Neural cell (in vitro differentiated cells): Measurements from ENCODE around the gene TSSC4. TPM values are rescaled to one million over a fixed set of nuclear protein-coding genes. Genes with fewer than 3 reads are reported as not detected.

Source experiments
- H2AFZ ChIP-seq: fragments of 200-600, 300-800 bp; sonication (generic), shearing (Covaris generic); 2 replicates; pipeline ENCODE4 v1.6.0; 2014; ENCODE audit warnings: low read depth, mild to moderate bottlenecking, antibody characterized with exemption, low read length, moderate library complexity
- H3F3A ChIP-seq: fragments of 200-600 bp; shearing (Covaris generic); 2 replicates; pipeline ENCODE4 v1.6.1; 2016; ENCODE audit warnings: mild to moderate bottlenecking, moderate library complexity, mixed read lengths, antibody characterized with exemption, low read length; ENCODE audit not compliant: insufficient read depth, poor library complexity, severe bottlenecking
- H3K27ac ChIP-seq: fragments of 200-600, 300-800 bp; sonication (generic), shearing (Covaris generic); 2 replicates; pipeline ENCODE4 v1.5.1; 2014; ENCODE audit warnings: mild to moderate bottlenecking, low read length, moderate library complexity
- H3K27me3 ChIP-seq: fragments of 300-800, 200-600 bp; sonication (generic), shearing (Covaris generic); 2 replicates; pipeline ENCODE4 v1.6.0; 2014; ENCODE audit warnings: mild to moderate bottlenecking, low read depth, low read length, moderate library complexity; ENCODE audit not compliant: insufficient read depth
- H3K36me3 ChIP-seq: fragments of 300-800, 200-600 bp; sonication (generic), shearing (Covaris generic); 2 replicates; pipeline ENCODE4 v1.5.1; 2014; ENCODE audit warnings: mild to moderate bottlenecking, antibody characterized with exemption, low read length, moderate library complexity; ENCODE audit not compliant: insufficient read depth
- H3K4me2 ChIP-seq: fragments of 300-800, 200-600 bp; sonication (generic), shearing (Covaris generic); 2 replicates; pipeline ENCODE4 v1.6.0; 2014; ENCODE audit warnings: mild to moderate bottlenecking, low read length
- H3K4me3 ChIP-seq: fragments of 300-800, 200-600 bp; sonication (generic), shearing (Covaris generic); 2 replicates; pipeline ENCODE4 v1.5.1; 2014; ENCODE audit warnings: mild to moderate bottlenecking, low read length, moderate library complexity
- H3K79me2 ChIP-seq: fragments of 200-600 bp; shearing (Covaris generic); replicated peaks from 2 replicates; pipeline ENCODE4 v1.6.0; 2014; ENCODE audit warnings: mild to moderate bottlenecking, low read length, moderate library complexity; ENCODE audit not compliant: insufficient read depth
- H3K9ac ChIP-seq: fragments of 300-800, 200-600 bp; sonication (generic), shearing (Covaris generic); 2 replicates; pipeline ENCODE4 v1.6.1; 2016; ENCODE audit warnings: mild to moderate bottlenecking, low read length, mixed read lengths
- H3K9me2 ChIP-seq: fragments of 200-600 bp; shearing (Covaris generic); 2 replicates; pipeline ENCODE4 v1.6.1; 2016; ENCODE audit warnings: mild to moderate bottlenecking, low read length, mixed read lengths; ENCODE audit not compliant: insufficient read depth
- H3K9me3 ChIP-seq: fragments of 200-600, 300-800 bp; sonication (generic), shearing (Covaris generic); 2 replicates; pipeline ENCODE4 v1.6.1; 2016; ENCODE audit warnings: mild to moderate bottlenecking, mixed run types, low read length, moderate library complexity, mixed read lengths
- H4K20me1 ChIP-seq: fragments of 200-600 bp; shearing (Covaris generic); 2 replicates; pipeline ENCODE4 v1.6.1; 2016; ENCODE audit warnings: mild to moderate bottlenecking, mixed run types; ENCODE audit not compliant: insufficient read depth
- CTCF ChIP-seq: fragments of 450-650 bp; IDR thresholded peaks from 2 replicates; pipeline ENCODE4 v1.5.1; 2014; ENCODE audit warnings: antibody characterized with exemption, mild to moderate bottlenecking, moderate library complexity; ENCODE audit not compliant: poor library complexity, severe bottlenecking
- EP300 ChIP-seq: fragments of 450-650 bp; conservative IDR thresholded peaks from 2 replicates; pipeline ENCODE4 v1.6.1; 2014; ENCODE audit warnings: antibody characterized with exemption, mild to moderate bottlenecking, moderate library complexity; ENCODE audit not compliant: poor library complexity, severe bottlenecking
- EZH2 ChIP-seq: fragments of 200-600, 300-800 bp; shearing (Covaris generic), sonication (generic); IDR thresholded peaks from 2 replicates; pipeline ENCODE4 v1.6.1; 2014; ENCODE audit warnings: antibody characterized with exemption, low read length, borderline replicate concordance, mild to moderate bottlenecking; ENCODE audit not compliant: insufficient read depth, poor library complexity, severe bottlenecking
- MXI1 ChIP-seq: fragments of 450-650 bp; conservative IDR thresholded peaks from 2 replicates; pipeline ENCODE4 v1.6.1; 2014; ENCODE audit warnings: antibody characterized with exemption, mild to moderate bottlenecking; ENCODE audit not compliant: poor library complexity, severe bottlenecking
- POLR2AphosphoS5 ChIP-seq: IDR thresholded peaks from 2 replicates; pipeline ENCODE4 v1.6.1; 2012
- RAD21 ChIP-seq: fragments of 450-650 bp; conservative IDR thresholded peaks from 2 replicates; pipeline ENCODE4 v1.6.1; 2014; ENCODE audit warnings: antibody characterized with exemption, mild to moderate bottlenecking, moderate library complexity
- REST ChIP-seq: IDR thresholded peaks from 2 replicates; pipeline ENCODE4 v1.6.1; 2012; ENCODE audit warnings: borderline replicate concordance
- SMC3 ChIP-seq: fragments of 450-650 bp; conservative IDR thresholded peaks from 2 replicates; pipeline ENCODE4 v1.6.1; 2014; ENCODE audit warnings: antibody characterized with exemption, mild to moderate bottlenecking, moderate library complexity; ENCODE audit not compliant: poor library complexity
- TAF1 ChIP-seq: IDR thresholded peaks from 2 replicates; pipeline ENCODE4 v1.6.1; 2012; ENCODE audit warnings: low read depth
- polyA plus RNA-seq: library from polyadenylated mRNA; depleted of rRNA; stranded (reverse); fragments of >200 nt; gene quantifications from 2 replicates; pipeline ENCODE4 v1.2.3, GENCODE V29; 2014

TSSC4 gene
- polyA plus RNA-seq, 1 donor from 2014 or later: 54.3 TPM

GRCh38 chr11:2367266-2368160 lies 33.0 kb upstream of the TSSC4 start:
- Histone ChIP-seq H3K9me2 (no peaks in the 10 kb centered on the region), H3K4me2 (no peak overlapping the region), H3F3A (no peaks in the 10 kb centered on the region), H3K27me3 (no peaks in the 10 kb centered on the region), H3K9me3 (no peaks in the 10 kb centered on the region), H3K79me2 (no peaks in the 10 kb centered on the region), H3K27ac (no peak overlapping the region), H4K20me1 (no peaks in the 10 kb centered on the region), H3K9ac (no peak overlapping the region), H3K4me3 (no peak overlapping the region), H3K36me3 (no peaks in the 10 kb centered on the region), H2AFZ (no peak overlapping the region)
- no peak for TF ChIP-seq CTCF
- TF ChIP-seq EZH2: no peak
- TF ChIP-seq TAF1: no peak
- TF ChIP-seq EP300: no peak
- TF ChIP-seq REST: no peak
- no peak for TF ChIP-seq RAD21
- no peak for TF ChIP-seq MXI1
- no peak for TF ChIP-seq SMC3
- TF ChIP-seq POLR2AphosphoS5: no peak

GRCh38 chr11:2368178-2368850 lies 32.2 kb upstream of the TSSC4 start:
- Histone ChIP-seq H3K4me2 (no peak overlapping the region), H3K27me3 (no peaks in the 10 kb centered on the region), H3K27ac (no peak overlapping the region), H3K9ac (no peak overlapping the region), H2AFZ (no peak overlapping the region), H4K20me1 (no peaks in the 10 kb centered on the region), H3F3A (no peaks in the 10 kb centered on the region), H3K4me3 (no peak overlapping the region), H3K9me3 (no peaks in the 10 kb centered on the region), H3K9me2 (no peaks in the 10 kb centered on the region), H3K79me2 (no peaks in the 10 kb centered on the region), H3K36me3 (no peaks in the 10 kb centered on the region)
- no peak for TF ChIP-seq CTCF
- no peak for TF ChIP-seq EP300
- no peak for TF ChIP-seq SMC3
- TF ChIP-seq MXI1: no peak
- no peak for TF ChIP-seq EZH2
- no peak for TF ChIP-seq TAF1
- TF ChIP-seq REST: no peak
- no peak for TF ChIP-seq RAD21
- no peak for TF ChIP-seq POLR2AphosphoS5
